ENCODE data around the gene PNMA6F. TPM values are rescaled to one million over a fixed set of nuclear protein-coding genes. Genes with fewer than 3 reads are reported as not detected.

The PNMA6F gene
- total RNA-seq, 1 donor from 2014 or later: not detected

GRCh38 chrX:153352858-153353257, 31.3 kb upstream of the PNMA6F start:
- H3K36me3 Mint-ChIP-seq: peaks cover 15% of the 10 kb centered on the region

DNA sequence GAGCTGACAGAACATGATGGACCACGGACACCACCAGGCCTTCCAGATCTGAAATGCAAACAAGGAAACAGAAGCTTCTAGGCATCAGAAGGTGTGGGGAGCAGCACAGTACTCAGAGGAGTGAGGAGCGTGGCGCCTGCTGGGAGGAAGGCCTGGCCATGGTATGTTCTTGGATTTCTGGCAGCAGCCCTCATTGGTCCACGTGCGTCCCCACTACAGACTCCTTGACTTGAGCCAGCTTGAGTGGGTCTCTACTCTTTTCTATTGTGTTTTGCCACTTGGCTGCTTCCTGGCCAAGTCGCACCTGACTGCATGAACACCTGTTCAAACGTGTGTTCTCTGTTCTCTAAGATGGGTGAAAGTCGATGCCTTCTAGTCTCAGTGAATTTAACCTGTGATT, 30.4 kb upstream of the PNMA6F start:
- no peak for TF ChIP-seq CTCF (IDR thresholded peaks at IDR 0.05)
- no peak for TF ChIP-seq EZH2phosphoT487 (IDR thresholded peaks at IDR 0.05)
- TF ChIP-seq EZH2 (IDR thresholded peaks at IDR 0.05): no peak
- DNase-seq (ENCODE audit: low spot score): no peak
- Histone ChIP-seq H3K27ac (no peak overlapping the region), H4K20me1 (ENCODE audit: low read depth) (no peaks in the 10 kb centered on the region), H3K27me3 (no peaks in the 10 kb centered on the region), H3K4me2 (no peak overlapping the region), H3K36me3 (no peaks in the 10 kb centered on the region), H3K9me3 (ENCODE audit: low read depth) (no peaks in the 10 kb centered on the region), H3K4me1 (no peaks in the 10 kb centered on the region), H3F3A (ENCODE audit: low read depth) (no peaks in the 10 kb centered on the region), H3K9ac (no peak overlapping the region), H3K79me2 (ENCODE audit: low read depth) (no peaks in the 10 kb centered on the region), H3K4me3 (no peak overlapping the region), H2AFZ (replicated peaks) (no peak overlapping the region)
- H3K9me3 Mint-ChIP-seq: peaks cover 34% of the 10 kb centered on the region
- peaks cover 14% of the 10 kb centered on the region for H3K36me3 Mint-ChIP-seq
- H3K27ac Mint-ChIP-seq: no peak overlapping the region
- H3K4me3 Mint-ChIP-seq: no peak overlapping the region
- no peaks in the 10 kb centered on the region for H3K4me1 Mint-ChIP-seq
- H3K27me3 Mint-ChIP-seq (ENCODE audit: insufficient read depth, low read depth): peaks cover under 1% of the 10 kb centered on the region

More at GRCh38 chrX:153352858-153353257, 31.3 kb upstream of the PNMA6F start:
- no peak overlapping the region for H3K27ac ChIP-seq
- no peak overlapping the region for H3K9ac ChIP-seq
- no peak overlapping the region for H3K4me2 ChIP-seq
- no peak overlapping the region for H3K4me3 Mint-ChIP-seq
- no peaks in the 10 kb centered on the region for H3K9me3 ChIP-seq (ENCODE audit: low read depth)
- no peaks in the 10 kb centered on the region for H3K27me3 Mint-ChIP-seq (ENCODE audit: insufficient read depth, low read depth)
- no peaks in the 10 kb centered on the region for H3K36me3 ChIP-seq
- H3K27ac Mint-ChIP-seq: no peak overlapping the region
- H3K9me3 Mint-ChIP-seq: peaks cover 41% of the 10 kb centered on the region
- no peaks in the 10 kb centered on the region for H3K79me2 ChIP-seq (ENCODE audit: low read depth)
- H3K4me1 ChIP-seq: no peaks in the 10 kb centered on the region
- no peaks in the 10 kb centered on the region for H3F3A ChIP-seq (ENCODE audit: low read depth)
- no peaks in the 10 kb centered on the region for H3K27me3 ChIP-seq
- H3K4me3 ChIP-seq: no peak overlapping the region
- DNase-seq (ENCODE audit: low spot score): no peak
- H2AFZ ChIP-seq (replicated peaks): no peak overlapping the region
- H4K20me1 ChIP-seq (ENCODE audit: low read depth): no peaks in the 10 kb centered on the region
- TF ChIP-seq EZH2 (IDR thresholded peaks at IDR 0.05): no peak
- H3K4me1 Mint-ChIP-seq: no peaks in the 10 kb centered on the region

DNA sequence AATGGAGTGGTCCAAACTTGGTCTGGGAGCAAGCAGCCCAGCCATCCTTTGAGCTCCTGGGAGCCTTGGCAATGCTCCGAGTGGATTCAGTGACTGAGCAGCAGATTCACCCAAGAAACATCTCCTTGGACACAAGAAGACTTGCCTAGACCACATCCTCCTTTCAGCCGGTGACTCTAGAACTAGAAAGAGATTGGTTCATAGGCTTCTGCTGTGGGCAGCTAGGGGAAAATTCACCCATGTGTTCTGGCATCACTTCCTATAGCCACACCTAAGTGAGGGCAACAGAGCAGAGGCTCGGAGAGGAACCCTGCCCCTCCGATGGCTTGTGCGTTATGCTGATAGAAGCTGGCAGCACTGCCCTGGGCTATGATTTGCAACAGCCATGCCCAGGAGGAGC, 28.4 kb upstream of the PNMA6F start:
- no peaks in the 10 kb centered on the region for H3F3A ChIP-seq (ENCODE audit: low read depth)

More for the DNA sequence above, 28.4 kb upstream of the PNMA6F start:
- Mint-ChIP-seq H3K9me3 (peaks cover 30% of the 10 kb centered on the region), H3K27me3 (ENCODE audit: insufficient read depth, low read depth) (peaks cover 2% of the 10 kb centered on the region), H3K4me1 (no peaks in the 10 kb centered on the region), H3K27ac (no peak overlapping the region), H3K36me3 (peaks cover 20% of the 10 kb centered on the region), H3K4me3 (no peak overlapping the region)
- no peaks in the 10 kb centered on the region for H3K27me3 ChIP-seq
- no peaks in the 10 kb centered on the region for H3K9me3 ChIP-seq (ENCODE audit: low read depth)
- no peak for DNase-seq (ENCODE audit: low spot score)
- H3K27ac ChIP-seq: no peak overlapping the region
- no peak overlapping the region for H2AFZ ChIP-seq (replicated peaks)
- no peak overlapping the region for H3K4me2 ChIP-seq
- no peaks in the 10 kb centered on the region for H3K79me2 ChIP-seq (ENCODE audit: low read depth)
- H4K20me1 ChIP-seq (ENCODE audit: low read depth): no peaks in the 10 kb centered on the region
- no peaks in the 10 kb centered on the region for H3K4me1 ChIP-seq
- H3K4me3 ChIP-seq: no peak overlapping the region
- no peaks in the 10 kb centered on the region for H3K36me3 ChIP-seq
- no peak for TF ChIP-seq EZH2 (IDR thresholded peaks at IDR 0.05)
- no peak for TF ChIP-seq EZH2phosphoT487 (IDR thresholded peaks at IDR 0.05)
- no peak for TF ChIP-seq CTCF (IDR thresholded peaks at IDR 0.05)
- no peak overlapping the region for H3K9ac ChIP-seq

Data from neural progenitor cell (in vitro differentiated cells).